Neural cell (in vitro differentiated cells): ENCODE results near the gene BRCA2. TPM values are rescaled to one million over a fixed set of nuclear protein-coding genes. Genes with fewer than 3 reads are reported as not detected.

ENCODE experiments used
- H2AFZ ChIP-seq: fragments of 200-600, 300-800 bp; sonication (generic), shearing (Covaris generic); 2 replicates; pipeline ENCODE4 v1.6.0; 2014; ENCODE audit warnings: low read depth, mild to moderate bottlenecking, antibody characterized with exemption, low read length, moderate library complexity
- H3F3A ChIP-seq: fragments of 200-600 bp; shearing (Covaris generic); 2 replicates; pipeline ENCODE4 v1.6.1; 2016; ENCODE audit warnings: mild to moderate bottlenecking, moderate library complexity, mixed read lengths, antibody characterized with exemption, low read length; ENCODE audit not compliant: insufficient read depth, poor library complexity, severe bottlenecking
- H3K27ac ChIP-seq: fragments of 200-600, 300-800 bp; sonication (generic), shearing (Covaris generic); 2 replicates; pipeline ENCODE4 v1.5.1; 2014; ENCODE audit warnings: mild to moderate bottlenecking, low read length, moderate library complexity
- H3K27me3 ChIP-seq: fragments of 300-800, 200-600 bp; sonication (generic), shearing (Covaris generic); 2 replicates; pipeline ENCODE4 v1.6.0; 2014; ENCODE audit warnings: mild to moderate bottlenecking, low read depth, low read length, moderate library complexity; ENCODE audit not compliant: insufficient read depth
- H3K36me3 ChIP-seq: fragments of 300-800, 200-600 bp; sonication (generic), shearing (Covaris generic); 2 replicates; pipeline ENCODE4 v1.5.1; 2014; ENCODE audit warnings: mild to moderate bottlenecking, antibody characterized with exemption, low read length, moderate library complexity; ENCODE audit not compliant: insufficient read depth
- H3K4me2 ChIP-seq: fragments of 300-800, 200-600 bp; sonication (generic), shearing (Covaris generic); 2 replicates; pipeline ENCODE4 v1.6.0; 2014; ENCODE audit warnings: mild to moderate bottlenecking, low read length
- H3K4me3 ChIP-seq: fragments of 300-800, 200-600 bp; sonication (generic), shearing (Covaris generic); 2 replicates; pipeline ENCODE4 v1.5.1; 2014; ENCODE audit warnings: mild to moderate bottlenecking, low read length, moderate library complexity
- H3K79me2 ChIP-seq: fragments of 200-600 bp; shearing (Covaris generic); replicated peaks from 2 replicates; pipeline ENCODE4 v1.6.0; 2014; ENCODE audit warnings: mild to moderate bottlenecking, low read length, moderate library complexity; ENCODE audit not compliant: insufficient read depth
- H3K9ac ChIP-seq: fragments of 300-800, 200-600 bp; sonication (generic), shearing (Covaris generic); 2 replicates; pipeline ENCODE4 v1.6.1; 2016; ENCODE audit warnings: mild to moderate bottlenecking, low read length, mixed read lengths
- H3K9me2 ChIP-seq: fragments of 200-600 bp; shearing (Covaris generic); 2 replicates; pipeline ENCODE4 v1.6.1; 2016; ENCODE audit warnings: mild to moderate bottlenecking, low read length, mixed read lengths; ENCODE audit not compliant: insufficient read depth
- H3K9me3 ChIP-seq: fragments of 200-600, 300-800 bp; sonication (generic), shearing (Covaris generic); 2 replicates; pipeline ENCODE4 v1.6.1; 2016; ENCODE audit warnings: mild to moderate bottlenecking, mixed run types, low read length, moderate library complexity, mixed read lengths
- H4K20me1 ChIP-seq: fragments of 200-600 bp; shearing (Covaris generic); 2 replicates; pipeline ENCODE4 v1.6.1; 2016; ENCODE audit warnings: mild to moderate bottlenecking, mixed run types; ENCODE audit not compliant: insufficient read depth
- EP300 ChIP-seq: fragments of 450-650 bp; conservative IDR thresholded peaks from 2 replicates; pipeline ENCODE4 v1.6.1; 2014; ENCODE audit warnings: antibody characterized with exemption, mild to moderate bottlenecking, moderate library complexity; ENCODE audit not compliant: poor library complexity, severe bottlenecking
- EZH2 ChIP-seq: fragments of 200-600, 300-800 bp; shearing (Covaris generic), sonication (generic); IDR thresholded peaks from 2 replicates; pipeline ENCODE4 v1.6.1; 2014; ENCODE audit warnings: antibody characterized with exemption, low read length, borderline replicate concordance, mild to moderate bottlenecking; ENCODE audit not compliant: insufficient read depth, poor library complexity, severe bottlenecking
- POLR2AphosphoS5 ChIP-seq: IDR thresholded peaks from 2 replicates; pipeline ENCODE4 v1.6.1; 2012
- RAD21 ChIP-seq: fragments of 450-650 bp; conservative IDR thresholded peaks from 2 replicates; pipeline ENCODE4 v1.6.1; 2014; ENCODE audit warnings: antibody characterized with exemption, mild to moderate bottlenecking, moderate library complexity
- REST ChIP-seq: IDR thresholded peaks from 2 replicates; pipeline ENCODE4 v1.6.1; 2012; ENCODE audit warnings: borderline replicate concordance
- SMC3 ChIP-seq: fragments of 450-650 bp; conservative IDR thresholded peaks from 2 replicates; pipeline ENCODE4 v1.6.1; 2014; ENCODE audit warnings: antibody characterized with exemption, mild to moderate bottlenecking, moderate library complexity; ENCODE audit not compliant: poor library complexity
- TAF1 ChIP-seq: IDR thresholded peaks from 2 replicates; pipeline ENCODE4 v1.6.1; 2012; ENCODE audit warnings: low read depth
- polyA plus RNA-seq: library from polyadenylated mRNA; depleted of rRNA; stranded (reverse); fragments of >200 nt; gene quantifications from 2 replicates; pipeline ENCODE4 v1.2.3, GENCODE V29; 2014

Gene BRCA2
- polyA plus RNA-seq, 1 donor from 2014 or later: 0.11 TPM

GRCh38 chr13:32408296-32409000 lies 93.1 kb downstream of the BRCA2 start:
- H3K9ac ChIP-seq: no peak overlapping the region
- no peak overlapping the region for H3K4me2 ChIP-seq
- H3K4me3 ChIP-seq: no peak overlapping the region
- no peaks in the 10 kb centered on the region for H3K9me2 ChIP-seq
- H2AFZ ChIP-seq: no peak overlapping the region
- no peaks in the 10 kb centered on the region for H3F3A ChIP-seq
- H3K36me3 ChIP-seq: no peaks in the 10 kb centered on the region
- H3K27ac ChIP-seq: no peak overlapping the region
- no peak for TF ChIP-seq SMC3
- no peak for TF ChIP-seq REST
- no peak for TF ChIP-seq POLR2AphosphoS5
- TF ChIP-seq EZH2: no peak
- TF ChIP-seq RAD21: no peak
- TF ChIP-seq TAF1: no peak
- no peak for TF ChIP-seq EP300
- no peaks in the 10 kb centered on the region for H4K20me1 ChIP-seq
- no peaks in the 10 kb centered on the region for H3K9me3 ChIP-seq
- H3K27me3 ChIP-seq: peaks cover 7% of the 10 kb centered on the region
- no peaks in the 10 kb centered on the region for H3K79me2 ChIP-seq

- H3K27me3 ChIP-seq: peaks cover 7% of the 10 kb centered on the region
Observed at GRCh38 chr13:32409001-32409313, 93.6 kb downstream of the BRCA2 start.

More at GRCh38 chr13:32409001-32409313, 93.6 kb downstream of the BRCA2 start:
- no peak overlapping the region for H3K27ac ChIP-seq
- no peaks in the 10 kb centered on the region for H3K36me3 ChIP-seq
- H3K9ac ChIP-seq: no peak overlapping the region
- TF ChIP-seq REST: no peak
- TF ChIP-seq RAD21: no peak
- H2AFZ ChIP-seq: no peak overlapping the region
- H3K9me3 ChIP-seq: no peaks in the 10 kb centered on the region
- H4K20me1 ChIP-seq: no peaks in the 10 kb centered on the region
- H3F3A ChIP-seq: no peaks in the 10 kb centered on the region
- no peak overlapping the region for H3K4me3 ChIP-seq
- H3K79me2 ChIP-seq: no peaks in the 10 kb centered on the region
- H3K9me2 ChIP-seq: no peaks in the 10 kb centered on the region
- no peak overlapping the region for H3K4me2 ChIP-seq
